ENCODE results near the gene WFDC13. TPM values are rescaled to one million over a fixed set of nuclear protein-coding genes. Genes with fewer than 3 reads are reported as not detected.
A peak's percentile ranks its signal among the peaks of the same experiment; 100 is the strongest.

The WFDC13 gene
- total and polyA plus RNA-seq, 2 of the 8 experiments (the other 6 are each of a cell fraction or from before 2014, with no cell fraction given), result not detected

- no peak overlapping the region for H3K4ac ChIP-seq (replicated peaks; ENCODE audit: insufficient read length, low read depth, low read length)
- H3K79me2 ChIP-seq (ENCODE audit: control insufficient read depth in 1 of 2, insufficient read depth in 2 of 2, low read length in 2 of 2), result no peaks in the 10 kb centered on the region
- H3K9me3 ChIP-seq (ENCODE audit: insufficient read depth in 2 of 2, low read depth in 1 of 2, low read length in 1 of 2), result no peaks in the 10 kb centered on the region
- ChIA-PET CTCF (ENCODE audit: partially characterized antibody) (interaction anchor here (0.6 to 1.9 kb wide), 15 partner anchors 9 to 147 kb away, joined by 3 to 8 read pairs (median 5); partner anchors contain the start of genes WFDC10A and WFDC13), POLR2A (ENCODE audit: partially characterized antibody) (no interaction called here)
- H3K4me3 ChIP-seq (ENCODE audit: extremely low read depth in 1 of 4, insufficient read depth in 2 of 4, low read depth in 3 of 4, low read length in 4 of 4), result no peak overlapping the region
- peak overlapping the region; percentile 78; the same call in 1 of the 2 replicates for H2BK12ac ChIP-seq (ENCODE audit: low read depth, low read length)
- H3K23ac ChIP-seq (ENCODE audit: insufficient read length), result no peak overlapping the region
- H2BK120ac ChIP-seq (replicated peaks; ENCODE audit: low read depth, low read length), result no peak overlapping the region
- H3K56ac ChIP-seq (replicated peaks; ENCODE audit: insufficient read length, low read depth, low read length), result no peak overlapping the region
- H3K18ac ChIP-seq (ENCODE audit: extremely low read depth, low read length), result peak overlapping the region; percentile 27; the same call in 1 of the 2 replicates
- H4K91ac ChIP-seq (replicated peaks; ENCODE audit: insufficient read length, low read length), result no peak overlapping the region
- H3K4me1 ChIP-seq (replicated peaks in 1 of 4; ENCODE audit: control insufficient read depth in 3 of 4, insufficient read depth in 4 of 4, low read length in 3 of 4), result no peaks in the 10 kb centered on the region
- no peak overlapping the region for H2AFZ ChIP-seq (ENCODE audit: low read length)
- no peak overlapping the region for H3K9ac ChIP-seq (replicated peaks in 1 of 4; ENCODE audit: extremely low read depth in 1 of 4, low read depth in 3 of 4, low read length in 3 of 4)
- DNase-seq (ENCODE audit: low read depth in 1 of 2, low spot score in 2 of 2) (peak; percentile 19 to 55), FAIRE-seq (peak; percentile 65)
- no peak overlapping the region for H4K8ac ChIP-seq (ENCODE audit: extremely low read depth, insufficient read depth, low read length)
- no peak overlapping the region; the same call in 1 of the 2 replicates for H2BK15ac ChIP-seq (ENCODE audit: low read length)
- H3K4me2 ChIP-seq (ENCODE audit: insufficient read depth in 1 of 2, low read depth in 2 of 2, low read length in 2 of 2), result no peak overlapping the region
- no peak for TF ChIP-seq FOSL1 (IDR thresholded peaks at IDR 0.05; ENCODE audit: insufficient read depth, low read depth, low read length)
- TF ChIP-seq RAD21 (IDR thresholded peaks at IDR 0.05 in 1 of 2, conservative IDR thresholded peaks at IDR 0.05 in 1 of 2; ENCODE audit: low read depth in 2 of 2, low read length in 2 of 2), result peak in 1 of 2 experiments; percentile 51; a peak in 3 of 4 replicates
- TF ChIP-seq JUN (IDR thresholded peaks at IDR 0.05; ENCODE audit: low read depth, low read length), result no peak
- TF ChIP-seq CTCF (IDR thresholded peaks at IDR 0.05; ENCODE audit: control extremely low read depth in 1 of 3, insufficient read depth in 1 of 3, low read depth in 1 of 3, low read length in 3 of 3), result peak; percentile 45 to 73 (median 72)
- TF ChIP-seq CREB1 (IDR thresholded peaks at IDR 0.05), result no peak
- TF ChIP-seq RBBP5 (IDR thresholded peaks at IDR 0.05; ENCODE audit: borderline replicate concordance, low read depth, low read length), result no peak
- H3K79me1 ChIP-seq (ENCODE audit: low read depth, low read length), result no peaks in the 10 kb centered on the region
- 76% methylated on average over 3 of the region's 3 CpGs; no CpG with 5 or more reads in 1 of the 2 experiments for WGBS, 2 experiments (ENCODE audit: extremely low coverage in 1 of 2, insufficient coverage in 1 of 2, insufficient read length in 1 of 2, insufficient replicate concordance in 2 of 2, low coverage in 1 of 2, low lambda C conversion rate in 2 of 2, missing lambda C conversion rate in 1 of 2)
- H3K23me2 ChIP-seq (ENCODE audit: low read depth, low read length), result no peaks in the 10 kb centered on the region
- no peaks in the 10 kb centered on the region for H3K27me3 ChIP-seq (replicated peaks in 1 of 4; ENCODE audit: control insufficient read depth in 3 of 4, extremely low read depth in 1 of 4, insufficient read depth in 3 of 4, low read length in 3 of 4)
- H3K27ac ChIP-seq (ENCODE audit: low read depth, low read length), result no peak overlapping the region
- no peaks in the 10 kb centered on the region for H4K20me1 ChIP-seq (replicated peaks in 1 of 2; ENCODE audit: control insufficient read depth in 1 of 2, insufficient read depth in 2 of 2, low read length in 2 of 2)
- peak overlapping the region; percentile 19; the same call in 1 of the 2 replicates for H2BK5ac ChIP-seq (ENCODE audit: low read depth, low read length)
- H3K14ac ChIP-seq (ENCODE audit: insufficient read length), result no peak overlapping the region
- H2BK20ac ChIP-seq (ENCODE audit: low read length), result peak overlapping the region; percentile 27; the same call in 1 of the 2 replicates
- no peaks in the 10 kb centered on the region for H3K36me3 ChIP-seq (ENCODE audit: control insufficient read depth in 2 of 4, insufficient read depth in 4 of 4, low read length in 3 of 4)
- H2AK5ac ChIP-seq (ENCODE audit: low read depth, low read length), result no peak overlapping the region
- H4K5ac ChIP-seq (ENCODE audit: insufficient read length, low read depth, low read length), result no peak overlapping the region
Measured at GRCh38 chr20:45685896-45686295, 15.9 kb upstream of the WFDC13 start.

Measured in H1 (cell line).